ENCODE results near the gene EFCC1.

The EFCC1 gene

DNA sequence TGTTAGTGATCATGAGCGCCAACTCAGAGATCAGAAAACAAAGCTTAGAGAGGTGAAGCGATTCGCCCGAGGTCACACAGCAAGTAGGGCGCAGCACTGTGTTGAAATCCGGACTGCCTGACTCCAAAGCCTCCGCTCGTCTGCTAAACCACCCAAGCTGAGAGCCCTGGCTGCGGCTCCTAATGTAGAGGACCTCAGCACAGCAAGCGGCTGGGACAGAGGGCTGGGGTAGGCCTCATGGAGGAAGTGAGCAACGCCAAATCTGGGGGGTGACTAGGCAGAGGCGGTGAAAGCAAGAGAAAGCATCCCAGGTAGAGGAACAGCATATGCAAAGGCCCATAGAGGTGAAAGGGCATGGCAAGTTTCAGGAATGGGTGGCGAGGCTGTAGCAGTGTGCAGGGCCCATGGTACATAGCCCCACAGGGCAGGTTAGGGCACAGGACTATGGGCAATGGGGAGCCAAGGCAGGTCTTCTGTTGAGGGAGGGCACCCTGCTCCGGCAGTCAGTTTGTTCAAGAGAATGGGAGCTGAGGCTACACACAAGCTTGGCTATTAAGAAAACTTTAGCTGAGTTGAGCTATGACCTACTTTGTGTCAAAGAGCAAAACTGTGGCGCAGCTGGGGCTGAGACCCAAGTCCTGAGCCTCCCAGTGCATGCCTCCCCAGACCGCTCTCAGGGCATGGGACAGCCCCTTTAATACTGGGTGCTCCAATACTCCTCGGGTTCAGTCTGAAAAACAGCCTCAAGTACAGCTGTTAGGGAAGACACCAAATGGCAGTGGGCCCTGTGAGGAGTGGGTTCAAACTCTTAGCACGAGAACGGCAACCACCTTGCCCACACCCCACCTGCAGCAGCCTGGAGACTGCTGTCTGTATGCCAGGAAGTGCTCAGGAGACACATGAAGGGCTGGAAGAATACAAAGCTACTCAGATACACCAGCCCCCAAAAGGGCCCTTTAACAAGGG is 6.2 kb upstream of the EFCC1 start:
- no peak for DNase-seq (ENCODE audit: low spot score)

DNA sequence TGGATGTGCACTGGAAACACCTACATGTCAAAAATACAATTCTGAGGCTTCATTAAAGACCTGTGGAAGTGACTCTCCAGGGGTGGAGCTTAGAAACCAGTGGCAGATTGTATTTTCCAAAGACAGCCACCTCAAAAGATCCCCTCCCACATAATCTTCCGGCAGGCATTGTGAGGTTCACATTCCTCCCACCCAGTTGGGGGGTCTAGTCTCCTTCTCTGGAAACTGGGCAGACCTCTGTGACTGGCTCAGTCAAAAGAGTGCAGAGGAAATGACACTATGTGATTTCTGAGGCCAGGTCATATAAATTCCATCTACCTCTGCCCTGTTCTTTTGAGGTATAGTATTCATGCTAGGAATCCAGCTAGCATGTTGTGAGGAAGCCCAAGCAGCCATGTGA is 5.4 kb upstream of the EFCC1 start:
- DNase-seq (ENCODE audit: low spot score): no peak

DNA sequence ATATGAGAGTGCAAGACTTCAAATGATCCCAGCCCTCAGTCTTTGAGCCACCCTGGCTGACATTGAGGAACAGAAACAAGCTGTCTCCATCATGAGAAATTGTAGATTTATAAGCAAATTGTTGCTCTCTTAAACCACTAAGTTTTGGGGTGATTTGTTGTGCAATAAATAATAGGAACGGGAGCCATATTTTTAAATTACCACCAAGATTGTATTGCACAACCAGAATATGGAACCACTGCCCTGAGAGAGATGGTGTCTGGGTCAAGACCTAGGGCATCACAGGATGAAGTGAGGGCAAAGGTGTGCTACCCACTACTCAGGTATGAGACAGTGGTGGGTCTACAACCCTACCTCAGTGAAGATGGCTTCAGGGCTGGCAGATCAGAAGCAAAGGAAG is 4.9 kb upstream of the EFCC1 start:
- no peak for DNase-seq (ENCODE audit: low spot score)

DNA sequence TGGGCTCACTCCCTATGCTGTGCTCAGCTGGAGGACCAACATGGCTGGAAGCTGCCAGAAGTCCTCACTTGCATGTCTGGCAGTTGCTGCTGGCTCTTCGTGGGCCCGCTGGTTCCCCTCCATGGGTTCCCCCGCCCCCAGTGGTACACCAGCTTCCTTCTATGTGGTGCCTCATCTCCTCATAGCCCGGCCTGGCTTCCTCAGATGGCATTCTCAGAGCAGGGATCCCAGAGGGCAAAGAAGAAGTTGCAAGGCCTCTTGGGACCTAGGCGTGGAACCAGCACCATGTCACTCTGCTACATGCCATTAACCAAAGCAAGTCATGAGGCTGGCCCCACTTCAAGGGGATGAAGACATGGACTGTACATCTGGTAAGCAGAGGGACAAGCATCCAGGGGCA is 4.4 kb upstream of the EFCC1 start:
- no peak for DNase-seq (ENCODE audit: low spot score)

DNA sequence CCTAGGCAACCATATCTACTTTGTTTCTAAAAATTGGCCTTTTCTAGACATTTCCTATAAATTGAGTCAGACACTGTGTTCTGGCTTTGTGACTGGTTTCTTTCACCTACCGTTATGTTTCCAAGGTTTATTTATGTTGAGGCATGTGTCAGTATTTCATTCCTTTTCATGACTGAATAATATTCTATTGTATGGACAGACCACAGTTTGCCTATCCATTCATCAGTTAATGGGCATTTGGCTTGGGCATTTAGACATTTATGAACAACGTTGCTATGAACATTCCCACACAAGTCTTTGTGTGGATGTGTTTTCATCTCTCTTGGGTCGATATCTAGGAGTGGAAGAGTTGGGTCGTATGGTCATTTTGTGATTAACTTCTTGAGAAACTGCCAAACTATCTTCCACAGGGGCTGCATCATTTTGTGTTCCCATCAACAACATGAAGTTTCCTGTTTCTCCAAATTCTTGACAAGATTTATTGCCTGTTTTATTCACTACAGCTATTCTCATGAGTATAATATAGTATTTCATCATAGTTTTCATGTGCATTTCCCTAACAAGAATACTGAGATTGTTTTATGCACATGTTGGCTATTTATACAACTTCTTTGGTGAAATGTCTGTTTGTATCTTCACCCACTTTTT is 3.5 kb upstream of the EFCC1 start:
- DNase-seq (ENCODE audit: low spot score): no peak

DNA sequence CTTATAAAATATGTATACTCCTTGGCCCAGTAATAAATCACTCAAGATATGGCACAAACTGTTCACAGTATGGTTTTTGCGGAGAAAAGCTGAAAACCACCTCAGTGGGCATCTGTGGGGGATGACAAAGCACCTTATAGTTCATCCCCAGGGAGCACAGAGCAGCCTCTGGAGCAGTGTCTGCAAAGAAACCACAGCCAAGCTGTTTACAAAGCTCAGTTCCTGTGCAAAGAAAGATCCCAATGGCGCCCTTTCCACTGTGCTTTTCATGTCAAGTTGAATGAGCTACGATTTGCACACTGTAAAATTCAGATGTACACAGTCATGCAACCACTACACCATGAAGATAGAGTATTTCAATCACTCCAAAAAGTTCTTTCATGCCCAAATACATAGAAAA is 2.5 kb upstream of the EFCC1 start:
- DNase-seq (ENCODE audit: low spot score): no peak

DNA sequence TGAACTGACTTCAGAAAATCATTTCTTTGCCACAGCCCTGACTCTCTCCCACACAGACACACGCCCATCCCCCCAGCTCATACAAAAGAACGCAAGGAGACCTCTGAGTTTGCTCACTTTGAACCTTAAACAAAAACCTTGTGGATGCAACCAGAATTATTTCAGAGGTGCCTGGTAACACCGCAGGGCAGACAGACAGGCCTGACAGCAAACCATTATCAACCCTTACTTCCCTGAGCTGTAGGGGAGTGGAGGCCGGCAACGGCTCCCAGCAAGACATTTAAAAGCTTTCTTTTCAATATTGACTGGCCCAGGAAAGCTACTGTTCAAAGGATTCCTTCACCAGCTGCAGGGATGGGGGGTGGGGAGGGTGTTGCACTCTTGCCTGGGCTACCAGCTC is 2.0 kb upstream of the EFCC1 start:
- no peak for DNase-seq (ENCODE audit: low spot score)

DNA sequence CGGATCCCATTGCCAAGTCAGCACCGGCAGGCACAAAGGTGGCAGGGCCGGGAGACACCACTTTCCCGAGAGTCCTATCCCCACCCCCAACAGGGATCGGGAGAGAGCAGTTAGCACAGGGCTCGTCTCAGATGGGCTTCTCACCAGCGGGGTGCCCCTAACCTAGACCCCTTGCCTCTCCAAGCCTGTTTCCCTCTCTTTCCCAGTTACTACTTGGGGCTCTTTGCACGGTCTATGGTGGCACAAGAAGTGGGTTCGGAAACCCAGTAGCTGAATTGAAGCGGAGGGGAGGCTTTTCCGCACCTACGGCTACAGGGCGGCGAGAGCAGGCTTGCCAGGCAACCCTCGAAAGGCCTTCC is 383 bp upstream of the EFCC1 start:
- DNase-seq (ENCODE audit: low spot score): no peak

DNA sequence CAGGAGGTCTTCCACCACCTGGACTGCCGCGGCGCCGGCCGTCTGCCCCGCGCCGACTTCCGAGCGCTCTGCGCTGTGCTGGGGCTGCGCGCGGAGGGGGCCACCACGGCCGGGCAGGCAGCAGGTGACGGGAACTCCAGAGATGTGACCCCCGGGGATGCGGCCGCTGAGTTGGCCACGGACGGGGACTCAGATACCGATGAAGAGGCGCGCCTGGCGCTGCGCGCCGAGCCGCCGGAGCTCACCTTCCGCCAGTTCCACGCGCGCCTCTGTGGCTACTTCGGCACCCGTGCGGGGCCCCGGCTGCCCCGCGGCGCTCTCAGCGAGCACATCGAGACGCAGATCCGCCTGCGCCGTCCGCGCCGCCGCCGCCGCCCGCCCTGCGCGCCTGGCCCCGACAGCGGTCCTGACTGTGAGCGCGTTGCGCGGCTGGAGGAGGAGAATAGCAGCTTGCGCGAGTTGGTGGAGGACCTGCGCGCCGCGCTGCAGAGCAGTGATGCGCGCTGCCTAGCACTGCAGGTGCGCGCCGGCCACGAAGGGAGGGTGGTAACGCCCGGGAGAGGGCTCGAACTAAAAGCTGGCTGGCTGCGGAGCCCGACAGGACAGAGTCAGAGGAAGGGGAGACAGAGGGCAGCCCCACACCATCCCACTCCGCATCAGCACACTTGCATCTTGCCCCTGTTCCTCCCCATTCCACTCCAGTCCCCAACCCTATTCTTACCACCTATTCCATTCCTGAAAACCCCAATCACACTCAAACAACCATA is 885 bp downstream of the EFCC1 start:
- no peak for DNase-seq (ENCODE audit: low spot score)

DNA sequence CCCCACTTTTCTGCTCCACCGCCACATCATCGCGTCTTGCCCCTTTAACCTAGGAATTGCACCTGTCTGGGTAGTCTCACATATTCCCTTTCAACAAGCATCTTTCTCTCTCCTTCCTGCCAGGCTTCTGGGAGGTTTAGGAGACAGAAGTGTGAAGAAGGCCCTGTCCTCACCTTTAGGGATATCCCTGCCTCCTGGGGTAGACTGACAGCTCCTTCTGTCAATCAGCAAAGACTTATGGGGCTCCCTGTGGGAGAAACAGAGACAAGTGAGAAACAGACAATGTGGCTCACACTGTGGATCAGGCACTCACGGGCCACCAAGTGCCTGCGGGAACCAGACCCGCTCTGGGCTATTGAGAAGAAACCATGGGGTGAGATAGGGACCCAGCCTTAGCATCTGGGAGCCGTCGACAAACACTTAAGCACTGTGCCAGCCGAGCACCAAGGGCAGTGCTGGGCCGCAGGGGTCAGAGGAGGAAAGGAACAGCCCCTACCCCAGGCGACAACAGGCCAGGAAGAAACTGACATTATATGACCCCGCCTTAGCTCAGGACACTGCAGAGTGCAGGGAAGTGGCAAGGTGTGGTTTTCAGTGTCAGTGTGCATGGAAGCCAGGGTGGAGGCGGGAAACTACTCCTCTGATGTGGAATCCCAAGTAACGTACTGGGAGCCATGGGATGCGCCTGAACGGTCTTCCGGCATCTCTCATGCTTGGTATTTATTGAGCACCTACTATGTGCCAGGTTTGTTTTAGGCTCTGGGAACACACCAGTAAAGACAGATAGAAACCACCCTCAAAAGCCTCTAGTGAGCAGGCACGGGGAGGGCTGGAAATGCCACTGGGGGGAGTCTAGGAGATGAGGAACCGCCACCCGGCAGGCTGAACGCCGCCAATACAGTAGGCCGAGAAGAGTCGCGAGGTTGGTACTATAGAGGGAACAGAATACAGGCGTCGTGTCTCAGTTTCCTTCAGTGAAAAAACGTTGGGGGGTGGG is 1.8 kb downstream of the EFCC1 start:
- no peak for DNase-seq (ENCODE audit: low spot score)

DNA sequence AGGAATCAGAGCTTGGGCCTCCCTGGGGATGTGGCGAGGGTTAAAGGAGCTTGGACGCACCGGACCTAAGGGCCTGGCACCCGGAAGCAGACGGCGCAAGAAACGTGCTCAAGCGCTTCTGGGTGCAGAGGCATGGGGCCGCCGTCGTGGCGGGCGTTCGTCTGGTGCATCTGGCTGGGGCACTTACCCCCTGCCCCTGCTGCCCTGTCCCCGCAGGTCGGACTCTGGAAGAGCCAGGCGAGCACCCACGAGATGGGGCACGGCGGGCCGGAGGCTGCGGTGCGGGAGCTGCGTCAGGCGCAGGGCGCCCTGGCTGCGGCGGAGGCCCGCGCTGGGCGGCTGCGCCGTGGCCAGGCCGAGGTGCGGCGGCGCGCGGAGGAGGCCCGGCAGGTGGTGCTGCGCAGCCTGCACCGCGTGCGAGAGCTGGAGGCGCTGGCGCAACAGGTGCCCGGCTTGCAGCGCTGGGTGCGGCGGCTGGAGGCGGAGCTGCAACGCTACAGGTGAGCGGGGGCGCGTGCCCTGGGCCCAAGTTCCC is 2.5 kb downstream of the EFCC1 start:
- DNase-seq (ENCODE audit: low spot score): peak; percentile 58

DNA sequence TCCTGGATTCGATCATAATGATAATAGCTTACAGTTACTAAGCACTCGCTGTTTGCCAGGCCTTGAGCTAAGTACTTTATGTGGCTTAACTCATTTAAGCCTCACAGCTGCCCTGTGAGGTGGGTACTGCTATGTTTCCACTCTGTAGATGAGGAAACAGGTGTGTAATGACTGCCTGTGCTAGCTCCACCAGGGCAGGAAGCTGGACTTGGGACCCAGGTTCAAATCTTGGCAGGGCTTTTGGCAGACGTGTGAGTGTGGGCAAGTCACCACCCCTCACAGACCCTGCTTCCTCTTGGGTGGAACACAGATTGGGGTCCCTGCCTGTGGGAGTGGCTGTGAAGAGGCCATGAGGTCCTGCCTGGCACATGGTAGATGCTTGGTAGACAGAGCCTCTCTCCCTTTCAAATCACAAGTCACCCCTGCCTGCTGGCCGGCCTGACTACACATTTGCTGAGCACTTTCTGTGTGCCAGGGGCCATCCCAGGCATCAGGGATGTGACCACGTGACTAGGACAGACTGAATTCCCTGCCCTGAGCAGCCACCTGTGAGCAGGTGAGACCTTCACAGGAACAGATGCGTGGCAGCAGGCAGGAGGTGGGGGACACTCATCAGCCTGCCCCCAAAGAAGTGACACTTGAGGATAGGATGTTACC is 3.7 kb downstream of the EFCC1 start:
- DNase-seq (ENCODE audit: low spot score): no peak

DNA sequence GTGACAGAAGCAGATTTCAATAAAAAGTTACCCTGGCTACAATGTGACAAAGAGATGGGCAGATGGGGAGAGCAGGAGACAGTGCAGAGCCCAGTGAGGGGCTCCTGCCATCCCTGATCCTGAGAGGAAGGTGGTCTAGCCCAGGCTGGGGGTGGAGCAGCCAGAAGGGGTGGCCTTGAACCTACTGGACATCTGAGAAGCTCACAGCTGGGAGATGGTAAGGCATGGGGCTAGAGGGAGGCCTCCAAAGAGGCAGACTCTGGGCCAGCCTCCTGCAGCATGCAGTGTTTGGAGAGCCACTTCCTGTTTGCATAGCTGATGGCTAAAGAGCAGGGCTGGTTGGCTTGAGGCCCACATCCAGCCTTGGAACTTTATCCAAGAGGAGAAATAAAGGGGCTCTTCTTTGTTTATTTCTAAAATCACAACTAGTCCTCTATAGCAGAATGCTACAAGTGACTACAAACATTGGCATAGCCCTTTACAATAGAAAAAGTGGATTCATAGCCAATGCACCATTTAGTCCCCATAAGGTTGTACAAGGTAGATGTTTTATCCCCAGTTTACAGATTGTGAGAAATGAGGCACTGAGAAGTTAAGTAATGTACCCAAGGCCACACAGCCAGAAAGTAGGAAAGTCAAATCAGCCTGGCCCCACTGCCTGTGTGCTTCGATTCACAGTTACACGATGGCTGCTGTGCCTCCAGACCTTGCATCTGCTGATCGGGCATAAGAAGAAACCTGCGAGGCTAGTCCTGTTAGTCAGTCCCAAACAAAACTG is 4.6 kb downstream of the EFCC1 start:
- no peak for DNase-seq (ENCODE audit: low spot score)

DNA sequence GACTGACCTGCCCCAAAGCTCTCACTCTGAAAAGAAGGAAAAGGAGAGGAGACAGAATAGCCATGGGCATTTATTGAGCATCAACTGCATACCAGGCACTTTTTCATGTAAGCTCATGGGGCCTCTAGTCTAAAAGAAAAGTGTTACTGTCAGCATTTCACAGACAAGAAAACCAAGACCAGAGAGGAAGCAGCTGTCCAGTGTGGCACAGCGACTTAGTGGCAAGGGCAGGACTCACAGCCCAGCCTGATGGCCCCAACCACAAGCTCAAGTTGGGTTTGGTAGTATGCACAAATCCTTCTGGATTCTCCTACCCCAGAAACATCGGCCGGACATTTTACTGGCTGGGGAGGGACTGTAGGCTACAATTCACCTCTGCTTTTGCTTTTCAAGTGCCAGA is 5.8 kb downstream of the EFCC1 start:
- DNase-seq (ENCODE audit: low spot score): no peak

DNA sequence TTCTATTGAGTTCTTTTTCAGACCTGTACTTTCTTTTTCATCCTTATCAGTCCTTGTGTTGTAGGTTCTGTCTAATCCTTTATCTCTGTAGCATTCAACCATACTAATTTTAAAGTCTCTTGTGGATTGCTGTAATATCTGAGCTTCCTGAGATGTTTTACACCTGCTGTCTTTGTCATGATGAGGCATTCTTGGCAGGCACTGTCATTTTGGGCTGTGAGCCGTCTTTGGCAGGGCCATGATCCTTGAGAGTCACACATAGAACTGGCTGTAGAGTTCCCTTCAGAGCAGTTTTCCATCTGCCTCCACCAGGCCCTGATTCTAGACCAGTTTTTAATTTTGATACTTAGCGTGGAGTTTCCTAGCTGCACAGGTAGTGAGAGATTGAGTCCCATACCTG is 6.7 kb downstream of the EFCC1 start:
- DNase-seq (ENCODE audit: low spot score): no peak

DNA sequence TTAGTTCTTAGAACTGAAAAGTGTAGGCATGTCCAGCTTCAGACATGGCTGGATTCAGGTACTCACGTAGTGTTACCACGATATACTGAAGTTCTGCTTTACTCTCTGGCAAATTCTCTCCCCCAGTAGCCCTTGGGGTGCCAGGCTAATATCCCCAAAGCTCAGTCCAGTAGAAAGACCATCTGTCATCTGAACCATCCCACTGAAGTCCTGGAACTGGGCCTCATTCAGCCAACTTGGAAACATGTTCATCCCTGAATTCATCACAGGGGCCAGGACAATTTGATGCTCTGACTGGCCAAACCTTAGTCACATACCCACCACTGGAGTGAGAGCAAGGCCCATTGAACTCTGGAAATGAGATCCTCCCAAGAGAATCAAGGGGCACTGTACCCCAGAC is 8.2 kb downstream of the EFCC1 start:
- no peak for DNase-seq (ENCODE audit: low spot score)

DNA sequence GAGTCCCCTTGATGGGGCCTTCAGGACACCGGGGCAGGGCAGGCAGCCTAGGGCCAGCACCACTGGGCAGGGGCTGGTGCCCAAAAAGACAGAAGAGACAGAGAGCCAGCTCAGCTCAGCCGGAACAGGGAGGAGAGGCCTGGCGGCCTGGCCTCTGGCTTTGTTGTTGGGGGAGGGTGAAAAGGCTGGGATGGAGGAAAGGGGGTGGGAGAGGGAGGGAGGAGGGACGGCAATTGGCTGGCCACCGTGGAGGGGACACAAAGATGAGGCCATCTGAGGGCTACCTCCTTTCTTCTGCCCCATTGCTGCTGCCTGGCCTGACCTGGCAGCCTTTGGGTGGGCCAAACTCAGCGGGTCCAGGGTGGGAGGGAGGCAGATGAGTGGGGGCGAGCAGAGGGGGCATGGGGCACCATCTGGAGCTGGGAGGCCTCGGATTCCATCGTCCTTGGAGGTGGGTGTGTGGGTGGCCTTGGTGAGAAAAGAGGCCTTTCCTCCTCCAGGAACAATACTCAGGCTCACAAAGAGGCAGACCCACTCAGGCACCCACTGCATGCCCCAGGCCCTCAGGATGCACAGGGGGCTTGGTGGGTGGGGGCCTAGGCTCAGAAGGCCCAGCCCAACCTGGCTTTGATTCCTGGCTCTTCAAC is 9.3 kb downstream of the EFCC1 start:
- no peak for DNase-seq (ENCODE audit: low spot score)

DNA sequence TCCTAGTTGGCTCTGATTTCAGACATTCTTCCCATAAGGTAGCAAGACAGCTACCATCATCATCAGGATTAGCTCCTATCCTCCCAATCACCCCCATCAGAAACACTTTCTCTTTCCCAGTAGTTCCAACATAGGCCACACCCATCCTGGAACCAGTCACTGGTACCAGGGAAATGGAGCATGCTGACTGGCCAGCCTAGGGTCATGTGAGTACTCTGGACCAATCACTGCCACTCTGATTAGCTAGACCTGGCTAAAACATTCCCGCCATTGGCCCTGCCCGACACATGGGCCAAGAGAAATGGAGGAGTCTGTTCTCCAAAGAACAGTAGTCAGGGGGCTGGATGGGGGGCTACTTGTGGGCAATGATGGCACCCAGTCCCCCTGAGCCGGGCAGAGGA is 12.4 kb downstream of the EFCC1 start:
- DNase-seq (ENCODE audit: low spot score): no peak

DNA sequence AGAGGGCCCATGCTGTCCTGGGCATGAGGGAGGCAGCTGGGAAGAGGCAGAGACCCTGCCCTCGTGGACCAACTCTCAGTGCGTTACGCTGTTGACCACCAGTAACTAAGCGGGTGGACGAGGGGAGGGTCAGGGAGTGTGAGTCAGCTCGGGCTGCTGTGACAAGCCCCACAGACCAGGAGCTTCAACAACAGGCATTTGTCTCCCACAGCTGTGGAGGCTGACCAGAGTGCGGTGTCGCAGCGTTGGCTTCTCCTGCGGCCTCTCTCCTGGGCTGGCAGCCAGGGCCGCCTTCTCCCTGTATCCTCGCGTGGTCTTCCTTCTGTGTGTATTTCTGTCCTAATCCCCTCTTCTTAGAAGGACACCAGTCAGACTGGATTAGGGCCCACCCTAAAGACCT is 13.0 kb downstream of the EFCC1 start:
- DNase-seq (ENCODE audit: low spot score): no peak

Measured in CD4-positive, alpha-beta T cell treated with Interleukin-6 at 100 ng/mL for 8 hours (primary cell).